ENCODE data around the gene ASCL5.

The ASCL5 gene

GRCh38 chr1:201128476-201128875, 1.5 kb upstream of the ASCL5 start:
- no peak overlapping the region for H3K4me2 ChIP-seq (ENCODE audit: low read length)
- no peak overlapping the region for H2BK12ac ChIP-seq (ENCODE audit: low read length)
- H4K12ac ChIP-seq (ENCODE audit: low read depth, low read length), result no peak overlapping the region
- H2AK5ac ChIP-seq (ENCODE audit: low read length), result no peak overlapping the region
- H3K27ac ChIP-seq (ENCODE audit: low read depth, low read length), result no peak overlapping the region
- no peak overlapping the region for H4K8ac ChIP-seq (ENCODE audit: low read depth, low read length)
- no peak overlapping the region for H3K23ac ChIP-seq (ENCODE audit: low read length)
- H3K79me1 ChIP-seq (ENCODE audit: low read length), result no peaks in the 10 kb centered on the region
- no peak overlapping the region for H4K91ac ChIP-seq (ENCODE audit: low read depth, low read length)
- H3K4me1 ChIP-seq (ENCODE audit: control insufficient read depth in 1 of 2, insufficient read depth in 2 of 2, low read length in 2 of 2), result no peaks in the 10 kb centered on the region
- no peak overlapping the region for H2BK5ac ChIP-seq (ENCODE audit: low read depth, low read length, poor library complexity)
- H3K14ac ChIP-seq (ENCODE audit: low read length), result no peak overlapping the region
- no peak overlapping the region for H3K4me3 ChIP-seq (ENCODE audit: low read depth, low read length)
- H3K36me3 ChIP-seq (ENCODE audit: control insufficient read depth in 1 of 2, insufficient read depth in 2 of 2, low read length in 2 of 2), result peaks cover 0 to 2% of the 10 kb centered on the region in 2 experiments
- no peaks in the 10 kb centered on the region for H3K27me3 ChIP-seq (ENCODE audit: insufficient read depth, low read length)
- no peak overlapping the region for H3K4ac ChIP-seq (ENCODE audit: low read depth, low read length)
- H3K79me2 ChIP-seq (ENCODE audit: control insufficient read depth, insufficient read depth, low read length, poor library complexity), result no peaks in the 10 kb centered on the region
- DNase-seq, result no peak
- no peak overlapping the region for H3K9ac ChIP-seq (ENCODE audit: low read length)
- H3K9me3 ChIP-seq (ENCODE audit: insufficient read depth, low read depth, low read length), result no peaks in the 10 kb centered on the region
- no peak overlapping the region for H2BK120ac ChIP-seq (ENCODE audit: insufficient read depth, low read length, poor library complexity)
- no CpG with 5 or more reads among the region's 9 CpGs for WGBS (ENCODE audit: extremely low coverage, insufficient coverage, insufficient read length)
- H2AFZ ChIP-seq (ENCODE audit: insufficient read depth, low read length, poor library complexity), result no peak overlapping the region
- H3K18ac ChIP-seq (ENCODE audit: low read length), result no peak overlapping the region

- Histone ChIP-seq H2AFZ (ENCODE audit: insufficient read depth, low read length, poor library complexity) (no peak overlapping the region), H2BK12ac (ENCODE audit: low read length) (no peak overlapping the region), H2AK5ac (ENCODE audit: low read length) (no peak overlapping the region), H3K4me1 (ENCODE audit: control insufficient read depth in 1 of 2, insufficient read depth in 2 of 2, low read length in 2 of 2) (no peaks in the 10 kb centered on the region), H3K14ac (ENCODE audit: low read length) (no peak overlapping the region), H3K27ac (ENCODE audit: low read depth, low read length) (no peak overlapping the region), H3K27me3 (ENCODE audit: insufficient read depth, low read length) (no peaks in the 10 kb centered on the region), H4K8ac (ENCODE audit: low read depth, low read length) (no peak overlapping the region), H4K91ac (ENCODE audit: low read depth, low read length) (no peak overlapping the region), H2BK5ac (ENCODE audit: low read depth, low read length, poor library complexity) (no peak overlapping the region), H3K4ac (ENCODE audit: low read depth, low read length) (no peak overlapping the region), H3K9me3 (ENCODE audit: insufficient read depth, low read depth, low read length) (no peaks in the 10 kb centered on the region), H3K9ac (ENCODE audit: low read length) (no peak overlapping the region), H4K12ac (ENCODE audit: low read depth, low read length) (no peak overlapping the region), H3K18ac (ENCODE audit: low read length) (no peak overlapping the region), H3K4me2 (ENCODE audit: low read length) (no peak overlapping the region), H3K79me1 (ENCODE audit: low read length) (no peaks in the 10 kb centered on the region), H3K23ac (ENCODE audit: low read length) (no peak overlapping the region), H3K4me3 (ENCODE audit: low read depth, low read length) (no peak overlapping the region), H3K79me2 (ENCODE audit: control insufficient read depth, insufficient read depth, low read length, poor library complexity) (no peaks in the 10 kb centered on the region), H3K36me3 (ENCODE audit: control insufficient read depth in 1 of 2, insufficient read depth in 2 of 2, low read length in 2 of 2) (peaks cover 0 to 2% of the 10 kb centered on the region in 2 experiments), H2BK120ac (ENCODE audit: insufficient read depth, low read length, poor library complexity) (no peak overlapping the region)
- no peak for DNase-seq
- no CpG with 5 or more reads among the region's 17 CpGs for WGBS (ENCODE audit: extremely low coverage, insufficient coverage, insufficient read length)
Measured at GRCh38 chr1:201127755-201128455, 921 bp upstream of the ASCL5 start.

- H3K18ac ChIP-seq (ENCODE audit: low read length), result no peak overlapping the region
- H3K4ac ChIP-seq (ENCODE audit: low read depth, low read length), result no peak overlapping the region
- H3K27me3 ChIP-seq (ENCODE audit: insufficient read depth, low read length), result no peaks in the 10 kb centered on the region
- no peak overlapping the region for H3K23ac ChIP-seq (ENCODE audit: low read length)
- WGBS (ENCODE audit: extremely low coverage, insufficient coverage, insufficient read length), result no CpG with 5 or more reads among the region's 3 CpGs
- no peaks in the 10 kb centered on the region for H3K4me1 ChIP-seq (ENCODE audit: control insufficient read depth in 1 of 2, insufficient read depth in 2 of 2, low read length in 2 of 2)
- H3K36me3 ChIP-seq (ENCODE audit: control insufficient read depth in 1 of 2, insufficient read depth in 2 of 2, low read length in 2 of 2), result no peaks in the 10 kb centered on the region
- H4K8ac ChIP-seq (ENCODE audit: low read depth, low read length), result no peak overlapping the region
- no peak for DNase-seq
- no peak overlapping the region for H3K14ac ChIP-seq (ENCODE audit: low read length)
- H4K91ac ChIP-seq (ENCODE audit: low read depth, low read length), result no peak overlapping the region
- H2AK5ac ChIP-seq (ENCODE audit: low read length), result no peak overlapping the region
- H2AFZ ChIP-seq (ENCODE audit: insufficient read depth, low read length, poor library complexity), result no peak overlapping the region
- H3K4me3 ChIP-seq (ENCODE audit: low read depth, low read length), result no peak overlapping the region
- H3K79me1 ChIP-seq (ENCODE audit: low read length), result no peaks in the 10 kb centered on the region
- no peaks in the 10 kb centered on the region for H3K79me2 ChIP-seq (ENCODE audit: control insufficient read depth, insufficient read depth, low read length, poor library complexity)
- H3K27ac ChIP-seq (ENCODE audit: low read depth, low read length), result no peak overlapping the region
- no peak overlapping the region for H2BK12ac ChIP-seq (ENCODE audit: low read length)
- no peak overlapping the region for H3K9ac ChIP-seq (ENCODE audit: low read length)
- no peak overlapping the region for H2BK120ac ChIP-seq (ENCODE audit: insufficient read depth, low read length, poor library complexity)
- no peaks in the 10 kb centered on the region for H3K9me3 ChIP-seq (ENCODE audit: insufficient read depth, low read depth, low read length)
- H2BK5ac ChIP-seq (ENCODE audit: low read depth, low read length, poor library complexity), result no peak overlapping the region
- no peak overlapping the region for H3K4me2 ChIP-seq (ENCODE audit: low read length)
- H4K12ac ChIP-seq (ENCODE audit: low read depth, low read length), result no peak overlapping the region
Measured at GRCh38 chr1:201126463-201126831, 537 bp downstream of the ASCL5 start.

- Histone ChIP-seq H2AK5ac (ENCODE audit: low read length) (no peak overlapping the region), H3K14ac (ENCODE audit: low read length) (no peak overlapping the region), H3K18ac (ENCODE audit: low read length) (no peak overlapping the region), H3K27me3 (ENCODE audit: insufficient read depth, low read length) (no peaks in the 10 kb centered on the region), H3K79me2 (ENCODE audit: control insufficient read depth, insufficient read depth, low read length, poor library complexity) (no peaks in the 10 kb centered on the region), H4K12ac (ENCODE audit: low read depth, low read length) (no peak overlapping the region), H3K23ac (ENCODE audit: low read length) (no peak overlapping the region), H4K91ac (ENCODE audit: low read depth, low read length) (no peak overlapping the region), H2BK5ac (ENCODE audit: low read depth, low read length, poor library complexity) (no peak overlapping the region), H3K4me3 (ENCODE audit: low read depth, low read length) (no peak overlapping the region), H3K79me1 (ENCODE audit: low read length) (no peaks in the 10 kb centered on the region), H3K9ac (ENCODE audit: low read length) (no peak overlapping the region), H3K9me3 (ENCODE audit: insufficient read depth, low read depth, low read length) (no peaks in the 10 kb centered on the region), H2BK12ac (ENCODE audit: low read length) (no peak overlapping the region), H2AFZ (ENCODE audit: insufficient read depth, low read length, poor library complexity) (no peak overlapping the region), H3K4ac (ENCODE audit: low read depth, low read length) (no peak overlapping the region), H2BK120ac (ENCODE audit: insufficient read depth, low read length, poor library complexity) (no peak overlapping the region), H3K4me1 (ENCODE audit: control insufficient read depth in 1 of 2, insufficient read depth in 2 of 2, low read length in 2 of 2) (no peaks in the 10 kb centered on the region), H4K8ac (ENCODE audit: low read depth, low read length) (no peak overlapping the region), H3K27ac (ENCODE audit: low read depth, low read length) (no peak overlapping the region), H3K36me3 (ENCODE audit: control insufficient read depth in 1 of 2, insufficient read depth in 2 of 2, low read length in 2 of 2) (no peaks in the 10 kb centered on the region), H3K4me2 (ENCODE audit: low read length) (no peak overlapping the region)
- WGBS (ENCODE audit: extremely low coverage, insufficient coverage, insufficient read length), result no CpG with 5 or more reads among the region's 7 CpGs
- no peak for DNase-seq
Measured at GRCh38 chr1:201125800-201126199, 1.2 kb downstream of the ASCL5 start.
